ENCODE data around the gene OR9A2. TPM values are rescaled to one million over a fixed set of nuclear protein-coding genes. Genes with fewer than 3 reads are reported as not detected.

The OR9A2 gene
- total and polyA plus RNA-seq, 10 of the 15 experiments (the other 5 are each of a cell fraction or from before 2014, with no cell fraction given) = not detected

GRCh38 chr7:143000648-143001047 lies 26.3 kb downstream of the OR9A2 start:
- in situ Hi-C loops (cut with MboI) = loop anchor here (5.0 kb wide), 2 partner anchors 128 to 373 kb away; no protein-coding TSS in a partner anchor

More at GRCh38 chr7:143000648-143001047, 26.3 kb downstream of the OR9A2 start:
- TF ChIP-seq SUPT20H (IDR thresholded peaks at IDR 0.05; ENCODE audit: borderline replicate concordance, control insufficient read depth, low read depth, low read length) = no peak
- no peak for TF ChIP-seq E2F4 (IDR thresholded peaks at IDR 0.05; ENCODE audit: low read depth, low read length)
- no peak for TF ChIP-seq TCF7 (IDR thresholded peaks at IDR 0.05; ENCODE audit: borderline replicate concordance)
- no peak for TF ChIP-seq MLLT1 (IDR thresholded peaks at IDR 0.05)
- no peak for TF ChIP-seq NR2C1 (IDR thresholded peaks at IDR 0.05)
- no peak for TF ChIP-seq SMAD1 (IDR thresholded peaks at IDR 0.05; ENCODE audit: low read depth, partially characterized antibody)
- TF ChIP-seq SP1 (IDR thresholded peaks at IDR 0.05; ENCODE audit: low read depth, low read length) = no peak
- no peak for TF ChIP-seq NFYB (IDR thresholded peaks at IDR 0.05; ENCODE audit: insufficient read depth, low read depth, low read length)
- no peak for TF ChIP-seq HSF1 (IDR thresholded peaks at IDR 0.05; ENCODE audit: low read depth, low read length)
- TF ChIP-seq HDGF (IDR thresholded peaks at IDR 0.05) = no peak
- TF ChIP-seq FOXK2 (IDR thresholded peaks at IDR 0.05) = no peak
- no peak for TF ChIP-seq KAT2A (conservative IDR thresholded peaks at IDR 0.05; ENCODE audit: control insufficient read depth, low read depth, low read length)
- no peak for TF ChIP-seq SMAD5 (IDR thresholded peaks at IDR 0.05; ENCODE audit: low read depth)
- no peak for TF ChIP-seq TBL1XR1 (IDR thresholded peaks at IDR 0.05; ENCODE audit: low read depth, low read length)
- no peak overlapping the region for H3K4me3 ChIP-seq
- H2AFZ ChIP-seq (ENCODE audit: control insufficient read depth, low read depth, low read length) = no peak overlapping the region
- no peaks in the 10 kb centered on the region for H4K20me1 ChIP-seq (ENCODE audit: control insufficient read depth, insufficient read depth)
- WGBS (ENCODE audit: insufficient coverage, insufficient replicate concordance, low lambda C conversion rate, missing lambda C conversion rate) = 39% methylated on average over 2 of the region's 2 CpGs
- no peak overlapping the region for H3K27ac ChIP-seq (ENCODE audit: control insufficient read depth, insufficient read depth)
- no TSS peak for BruUV-seq (replicated peaks)
- FAIRE-seq (no peak), ATAC-seq (no peak), DNase-seq (ENCODE audit: low read depth, low spot score) (no peak)
- no peaks in the 10 kb centered on the region; the same call in 2 of the 3 replicates for H3K9me3 ChIP-seq (replicated peaks; ENCODE audit: control insufficient read depth, insufficient read depth, low read length)
- no peaks in the 10 kb centered on the region for H3K36me3 ChIP-seq (ENCODE audit: control insufficient read depth in 2 of 2, insufficient read depth in 2 of 2, low read length in 1 of 2)
- H3K27me3 ChIP-seq (replicated peaks in 1 of 2; ENCODE audit: control insufficient read depth in 2 of 2, insufficient read depth in 2 of 2, low read length in 1 of 2) = no peaks in the 10 kb centered on the region
- no peaks in the 10 kb centered on the region for H3K4me1 ChIP-seq (ENCODE audit: control insufficient read depth, insufficient read depth, low read length)
- RAD21 ChIA-PET (ENCODE audit: unreplicated experiment) = interaction anchor here (0.8 to 2.0 kb wide), 5 partner anchors 128 to 368 kb away, joined by 3 to 9 read pairs (median 5); partner anchors contain the start of gene EPHB6
- H3K9ac ChIP-seq (ENCODE audit: control insufficient read depth, insufficient read depth, low read length) = no peak overlapping the region
- no peak overlapping the region for H3K4me2 ChIP-seq (ENCODE audit: control insufficient read depth, insufficient read depth)
- SMC1A ChIA-PET (ENCODE audit: uncharacterized antibody, unreplicated experiment) = interaction anchor here (0.6 to 11.6 kb wide), 8 partner anchors 16 to 911 kb away, joined by 3 to 191 read pairs (median 8); partner anchors contain the start of gene TAS2R40
- CTCF ChIA-PET = interaction anchor here (0.7 to 19.2 kb wide), 11 partner anchors 11 to 372 kb away, joined by 3 to 434 read pairs (median 8); partner anchors contain the start of genes EPHB6 and TAS2R40
- H3K79me2 ChIP-seq (ENCODE audit: control insufficient read depth, insufficient read depth, low read length) = no peaks in the 10 kb centered on the region
- POLR2A ChIA-PET = no interaction called here
- intact Hi-C loops (cut with micrococcal nuclease; ENCODE audit: unreplicated experiment) = loop anchor here (10.0 kb wide), 2 partner anchors 396 to 414 kb away; no protein-coding TSS in a partner anchor
